Upper lobe of left lung (tissue), 4 donors: Measurements from ENCODE around the gene MYOZ1.
"Not testable (repeated sequence)": the region's sequence is repeated elsewhere in the genome, so short reads cannot be mapped to it uniquely, and the experiment has no call there.

ENCODE experiments used
- CTCF ChIP-seq, 6 experiments: fragments of 450-650 bp in 4 of 6; fragments of 200-600 bp in 2 of 6; sonication (generic) in 2 of 6; IDR thresholded peaks; one replicate each; pipeline ENCODE4 v1.5.1; 2016 to 2019; ENCODE audit warnings: antibody characterized with exemption in 6 of 6
- EP300 ChIP-seq, 4 donors: sonication (generic); formaldehyde crosslinking; IDR thresholded peaks; one replicate each; pipeline ENCODE4 v1.5.1; 2017; ENCODE audit warnings: antibody characterized with exemption in 4 of 4, control low read depth in 2 of 4
- POLR2A ChIP-seq, 4 donors: fragments of 450-650 bp; IDR thresholded peaks; one replicate each; pipeline ENCODE4 v1.5.1; 2016 to 2017; ENCODE audit warnings: antibody characterized with exemption in 4 of 4, mild to moderate bottlenecking in 2 of 4

- not testable (repeated sequence) for TF ChIP-seq CTCF, EP300, POLR2A (IDR thresholded peaks at IDR 0.05)
Observed at GRCh38 chr10:73690755-73691154, 49.5 kb upstream of the MYOZ1 start.
